NCI-H446 (cell line): Measurements from ENCODE around the gene LMOD1.
"Not testable (repeated sequence)": the region's sequence is repeated elsewhere in the genome, so short reads cannot be mapped to it uniquely, and the experiment has no call there.

Source experiments
- DNase-seq, 2 experiments: peaks; one replicate each; lab custom pipeline; 2025; lab: John Stamatoyannopoulos, UW

Gene LMOD1

DNA sequence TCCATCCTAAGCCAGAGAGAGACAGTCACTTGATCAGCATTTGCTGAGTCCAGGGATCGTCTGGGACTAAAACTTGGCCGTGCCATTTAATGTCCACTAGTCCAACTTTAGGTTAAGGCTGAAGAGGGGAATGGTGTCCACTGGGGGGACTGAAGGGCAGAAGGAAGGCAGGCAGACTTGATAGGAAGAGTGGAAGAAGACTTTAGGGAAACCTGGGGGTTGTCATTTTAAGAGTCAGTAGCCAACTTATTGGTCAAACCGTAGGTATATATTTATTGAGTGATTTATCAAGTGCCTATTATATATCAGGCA is 1.3 kb upstream of the LMOD1 start:
- no peak for DNase-seq

DNA sequence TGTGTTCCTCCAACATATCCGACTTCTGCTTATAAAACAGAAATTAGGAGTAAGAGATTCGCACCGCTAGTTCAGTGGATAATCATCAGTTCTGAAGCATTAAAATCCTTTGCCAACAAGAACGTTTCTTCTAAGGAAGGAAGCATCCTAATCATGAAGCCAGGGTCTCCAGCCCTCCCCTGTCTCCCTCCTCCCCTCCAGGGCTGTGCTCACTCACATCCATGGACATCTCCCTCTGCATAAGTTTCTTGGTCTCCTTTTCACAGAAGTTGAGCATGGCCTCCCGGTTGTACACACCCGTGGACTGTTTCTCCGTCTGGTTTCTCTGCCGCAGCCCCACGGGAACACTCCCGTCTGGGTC is 505 bp downstream of the LMOD1 start:
- no peak for DNase-seq

DNA sequence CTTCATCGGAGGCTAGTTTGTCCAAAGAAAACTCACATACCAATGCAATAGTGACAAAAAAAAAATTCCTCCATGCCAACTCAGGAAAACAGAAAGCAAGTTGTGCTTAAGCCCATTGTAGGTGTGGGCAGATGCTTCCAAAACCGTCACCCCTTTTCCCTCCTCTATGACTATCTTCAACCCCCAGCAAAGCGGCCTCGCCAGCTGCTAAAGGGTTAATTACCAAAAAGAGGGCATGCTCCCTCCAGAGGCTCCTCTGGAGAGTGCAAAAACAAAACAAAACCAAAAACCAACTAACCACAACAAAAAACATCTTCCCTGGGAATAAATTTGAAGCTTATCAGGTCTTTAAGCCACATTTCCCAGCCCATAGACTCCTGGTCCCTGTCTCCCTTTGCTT is 1.2 kb downstream of the LMOD1 start:
- no peak for DNase-seq

DNA sequence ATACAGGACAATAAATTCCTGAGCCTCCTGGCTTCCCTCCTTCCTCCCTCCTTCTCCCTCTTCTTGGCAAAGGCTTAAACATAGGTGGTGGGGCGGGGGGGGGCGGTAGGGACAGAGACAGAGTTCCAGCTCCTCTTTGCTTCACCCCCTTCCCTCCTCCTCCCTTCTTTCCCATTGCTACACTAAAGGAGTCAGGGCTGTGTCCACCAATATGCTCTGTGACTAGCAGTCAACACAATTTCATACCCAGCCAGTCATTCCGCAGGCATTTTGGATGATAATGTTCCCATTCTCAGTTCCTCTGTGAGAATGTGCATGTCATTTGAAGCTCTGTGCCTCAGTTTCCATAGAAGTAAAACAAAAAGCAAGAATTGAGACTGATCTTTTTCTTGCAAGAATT is 1.7 kb downstream of the LMOD1 start:
- DNase-seq = no peak

DNA sequence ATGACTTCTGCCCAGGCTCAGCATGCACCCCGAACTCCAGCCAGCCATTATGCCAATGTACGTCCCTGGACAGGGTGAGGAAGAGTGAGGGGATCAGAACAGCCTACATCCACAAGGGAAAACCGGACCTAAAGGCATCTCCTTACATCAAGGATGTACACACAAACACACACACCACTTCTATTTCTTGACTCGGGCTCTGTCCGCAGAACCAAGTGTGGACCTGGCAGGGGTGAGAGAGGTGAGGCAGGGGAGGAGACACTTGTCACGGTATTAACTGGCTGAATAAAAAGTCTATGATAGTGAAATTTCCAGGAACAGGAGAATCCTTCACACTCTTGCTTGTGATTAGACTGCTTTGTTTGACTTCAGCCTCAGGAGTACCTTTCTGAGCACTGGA is 2.3 kb downstream of the LMOD1 start:
- no peak for DNase-seq

DNA sequence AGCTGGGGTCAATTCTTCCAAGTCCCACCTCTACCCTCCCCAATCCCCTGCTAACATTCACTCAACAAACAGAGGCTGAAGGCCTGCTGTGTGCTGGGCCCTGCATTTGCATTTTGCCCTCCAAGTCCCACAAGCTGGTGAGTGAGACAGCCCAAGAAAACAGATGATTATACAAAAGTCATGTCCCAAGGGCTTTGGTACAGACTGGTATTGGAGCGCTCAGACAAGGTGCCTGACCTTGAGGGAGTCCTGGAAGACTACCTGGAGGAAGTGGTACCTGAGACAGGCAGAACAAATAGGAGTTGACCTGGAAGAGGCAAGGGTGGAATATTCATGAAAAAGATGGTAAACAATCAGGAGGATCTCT is 4.2 kb downstream of the LMOD1 start:
- no peak for DNase-seq

DNA sequence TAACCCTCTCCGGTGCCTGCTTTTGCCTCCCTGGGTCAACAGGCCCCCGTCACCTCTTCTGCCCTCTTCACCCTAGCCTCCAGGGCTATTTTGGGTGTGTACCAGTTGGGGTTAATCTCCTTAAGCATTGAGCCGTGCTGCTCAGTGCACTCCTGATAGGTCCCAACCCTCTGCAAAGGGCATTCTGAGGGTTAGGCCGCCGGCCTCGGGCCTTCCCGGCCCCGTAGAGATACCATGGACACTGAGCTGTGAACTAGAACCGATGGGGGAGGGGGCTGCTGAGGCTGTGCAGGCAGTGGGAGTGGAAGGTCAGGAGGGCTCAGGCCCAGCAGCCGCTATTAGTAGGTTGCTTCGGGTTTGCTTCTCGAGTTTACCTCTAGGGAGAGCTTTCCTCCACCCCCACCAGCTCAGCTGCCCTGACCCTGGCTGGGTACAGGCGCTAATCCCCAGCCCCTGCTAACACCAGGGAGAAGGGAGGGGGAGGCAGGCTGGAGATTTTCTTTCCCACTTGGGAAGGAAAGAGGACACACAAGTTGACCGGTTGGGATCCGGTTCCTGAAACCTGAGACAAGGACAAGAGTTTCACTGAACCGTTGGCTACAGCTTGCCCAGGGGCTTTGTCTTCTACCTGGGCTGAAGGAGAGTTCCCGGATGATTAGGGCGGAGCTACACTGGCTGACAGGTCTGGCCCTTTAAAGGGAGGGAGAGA is 4.8 kb downstream of the LMOD1 start:
- DNase-seq = no peak

DNA sequence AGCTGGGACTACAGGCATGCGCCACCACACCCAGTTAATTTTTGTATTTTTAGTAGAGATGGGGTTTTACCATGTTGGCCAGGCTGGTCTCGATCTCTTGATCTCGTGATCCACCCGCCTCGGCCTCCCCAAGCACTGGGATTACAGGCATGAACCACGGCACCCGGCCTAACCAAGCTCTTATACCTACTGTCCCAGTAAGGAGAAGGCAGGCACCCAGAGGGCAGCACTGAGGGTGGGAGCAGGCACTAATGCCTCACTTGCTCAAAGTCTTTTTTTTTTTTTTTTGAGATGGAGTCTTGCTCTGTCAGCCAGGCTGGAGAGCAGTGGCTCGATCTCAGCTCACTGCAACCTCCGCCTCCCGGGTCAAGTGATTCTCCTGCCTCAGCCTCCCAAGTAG is 6.0 kb downstream of the LMOD1 start:
- not testable (repeated sequence) for DNase-seq

DNA sequence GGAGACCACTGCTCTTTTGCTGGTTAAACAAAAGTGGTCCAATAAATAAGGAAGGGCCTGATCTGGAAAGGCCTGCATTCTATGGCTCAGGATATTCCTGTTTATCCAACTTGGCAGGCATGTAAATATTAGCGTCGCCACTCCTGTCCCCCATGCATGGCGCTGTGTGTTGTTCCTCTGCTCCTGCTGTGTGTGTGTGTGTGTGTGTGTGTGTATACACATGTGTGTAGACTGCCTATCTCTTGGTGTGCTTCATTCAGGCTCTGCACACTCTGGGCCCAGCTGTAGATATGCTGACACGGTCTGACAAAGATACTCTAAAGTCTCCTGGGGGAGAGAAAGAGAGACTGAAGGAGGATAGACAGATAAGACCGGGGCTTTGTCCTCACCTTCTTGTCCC is 6.8 kb downstream of the LMOD1 start:
- DNase-seq = no peak

DNA sequence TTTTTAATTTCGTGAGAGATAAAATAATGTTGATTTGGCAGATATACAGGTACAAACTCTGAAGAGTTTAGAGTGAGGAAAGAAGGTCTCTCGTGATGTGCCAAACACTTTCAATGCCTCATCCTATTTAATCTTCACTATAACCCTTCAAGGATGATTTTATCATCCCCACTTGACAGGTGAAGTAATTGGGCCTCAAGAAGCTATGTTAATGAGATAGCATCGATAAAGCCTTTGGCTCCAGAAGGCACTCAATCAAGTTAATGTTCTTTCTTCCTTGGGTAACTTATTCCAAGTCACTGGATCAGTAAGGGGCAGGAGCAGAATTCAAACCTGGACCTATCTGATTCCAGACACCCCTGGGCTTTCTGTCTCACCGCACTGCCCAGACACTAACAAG is 7.2 kb downstream of the LMOD1 start:
- DNase-seq = no peak

DNA sequence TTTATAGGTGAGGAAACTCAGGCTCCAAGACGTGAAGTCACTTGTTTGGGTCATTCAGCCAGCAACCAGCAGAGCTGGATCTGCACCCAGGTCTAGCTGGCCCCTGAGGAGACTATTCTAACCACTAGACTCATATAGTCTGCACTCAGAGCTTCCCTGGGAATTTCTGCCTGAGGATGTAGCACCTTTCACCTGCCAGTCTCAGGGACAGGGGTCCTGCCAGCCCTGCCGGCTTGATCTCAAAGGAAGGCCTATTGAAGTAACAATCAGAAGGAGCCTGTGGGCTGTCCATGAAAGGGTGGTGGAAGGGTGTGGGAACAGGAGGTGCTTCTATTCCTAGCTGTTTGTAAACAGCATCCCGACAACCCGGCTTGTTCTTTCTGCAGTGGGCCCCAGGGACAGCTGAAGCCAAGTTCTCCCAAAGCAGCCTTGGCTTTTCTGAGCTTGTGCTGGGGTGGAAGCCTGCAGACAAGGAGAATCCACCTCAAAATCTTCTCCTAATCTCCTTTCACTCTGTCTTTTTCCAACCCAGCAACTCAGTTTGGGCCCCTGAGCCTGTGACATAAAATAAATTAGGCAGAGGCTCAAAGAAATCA is 7.8 kb downstream of the LMOD1 start:
- no peak for DNase-seq

DNA sequence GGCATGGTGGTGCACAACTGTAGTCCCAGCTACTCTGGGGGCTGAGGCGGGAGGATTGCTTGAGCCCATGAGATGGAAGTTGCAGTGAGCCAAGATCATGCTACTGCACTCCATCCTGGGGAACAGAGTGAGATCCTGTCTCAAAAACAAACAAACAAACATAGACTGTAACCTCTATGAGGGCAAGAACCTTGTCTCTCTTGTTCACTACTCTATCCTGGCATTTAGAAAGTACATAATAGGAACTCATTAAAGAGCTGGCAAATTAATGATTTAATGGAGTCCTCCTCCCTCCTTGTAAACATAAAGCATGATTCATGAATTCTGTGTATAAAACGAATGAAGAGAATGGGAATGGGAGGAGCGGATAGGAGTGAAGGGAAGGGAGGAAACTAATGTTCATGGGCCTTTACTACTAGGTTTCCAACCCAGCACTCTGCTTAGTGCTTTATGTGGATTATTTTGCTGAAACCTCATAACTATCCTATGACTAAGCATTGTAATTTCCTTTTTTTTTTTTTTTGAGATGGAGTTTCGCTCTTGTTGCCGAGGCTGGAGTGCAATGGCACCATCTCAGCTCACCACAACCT is 8.6 kb downstream of the LMOD1 start:
- no peak for DNase-seq

DNA sequence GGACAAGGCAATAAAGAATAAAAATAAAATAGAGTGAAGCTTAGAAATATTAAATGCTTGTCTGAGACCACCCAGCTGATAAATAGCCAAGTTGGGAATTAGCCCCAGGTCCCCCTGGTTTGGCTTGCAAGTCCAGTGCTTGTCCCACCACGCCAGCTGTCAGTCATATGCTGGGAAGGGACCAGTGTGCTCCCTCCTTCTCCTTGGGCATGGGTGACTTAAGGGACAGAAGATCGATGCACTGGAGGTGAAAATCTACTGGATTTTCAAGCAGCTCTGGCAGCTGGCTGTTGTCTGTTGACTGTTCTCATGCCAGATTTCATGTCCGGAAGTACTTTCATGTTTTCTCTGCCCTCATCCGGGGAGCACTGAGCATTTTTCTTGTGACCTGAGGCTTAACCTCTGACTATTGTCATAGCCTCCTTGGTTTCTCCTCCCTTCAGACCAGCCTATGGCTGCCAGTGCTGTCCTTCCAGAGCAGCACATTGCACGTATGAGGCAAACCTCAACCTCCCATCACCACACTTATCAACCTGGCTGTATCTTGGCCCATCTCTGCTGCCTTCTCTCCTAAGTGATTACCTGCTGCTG is 12.4 kb downstream of the LMOD1 start:
- no peak for DNase-seq

DNA sequence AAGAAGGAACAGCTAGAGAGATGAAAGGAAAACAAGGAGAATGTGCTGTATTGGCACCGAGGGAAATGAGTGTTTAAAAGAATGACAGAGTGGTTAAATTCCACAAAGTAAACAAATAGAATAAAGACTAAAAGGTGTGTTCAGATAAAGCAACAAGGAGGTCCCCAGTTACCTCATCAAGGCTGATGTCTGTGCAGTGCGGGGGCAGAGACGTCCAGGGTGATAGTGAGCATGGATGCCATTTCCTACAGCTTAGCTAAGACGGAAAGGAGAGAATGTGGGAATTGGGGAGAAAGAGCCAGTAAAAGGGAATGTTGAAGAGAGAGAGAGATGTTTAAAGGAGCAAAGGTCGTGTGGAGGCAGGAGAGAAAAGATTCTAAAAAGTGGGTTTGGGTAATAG is 15.5 kb downstream of the LMOD1 start:
- no peak for DNase-seq

DNA sequence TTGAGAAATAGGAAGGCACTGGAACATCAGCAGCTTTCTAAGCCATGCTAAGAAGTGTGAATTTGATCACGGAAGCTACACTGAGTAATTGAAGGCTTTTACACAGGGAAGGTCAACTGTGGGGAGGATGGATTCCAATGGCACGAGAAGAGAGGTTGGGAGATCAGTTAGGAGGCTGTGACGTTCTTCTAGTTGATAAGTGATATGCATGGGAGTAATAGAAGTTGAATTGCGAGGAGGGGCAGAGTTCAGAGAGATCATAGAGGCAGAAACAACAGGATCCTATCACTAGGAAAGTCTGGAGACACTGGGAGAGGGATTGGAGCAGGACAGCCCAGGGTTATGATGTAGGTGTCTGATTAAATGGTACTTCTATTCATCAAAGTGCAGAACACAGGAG is 16.2 kb downstream of the LMOD1 start:
- DNase-seq = no peak

DNA sequence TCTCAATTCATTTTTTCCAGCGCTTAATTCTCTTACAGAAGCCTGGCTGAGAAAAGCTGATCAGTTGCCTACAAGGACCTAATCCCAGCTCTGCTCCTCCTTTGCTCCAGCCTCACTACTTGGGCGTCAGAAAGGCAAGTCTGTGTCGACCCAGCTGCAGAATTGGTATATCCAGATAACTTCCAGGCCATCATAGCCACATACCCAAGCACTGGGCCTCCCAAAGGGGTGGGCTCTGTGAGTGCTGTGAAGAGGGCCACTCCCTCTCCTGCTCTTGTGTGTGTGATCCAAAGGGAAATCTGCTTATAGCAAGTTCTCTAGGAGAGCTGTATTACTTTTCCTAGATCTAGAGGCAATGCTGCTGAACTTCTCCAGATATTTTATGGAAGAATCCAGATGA is 18.1 kb downstream of the LMOD1 start:
- no peak for DNase-seq

DNA sequence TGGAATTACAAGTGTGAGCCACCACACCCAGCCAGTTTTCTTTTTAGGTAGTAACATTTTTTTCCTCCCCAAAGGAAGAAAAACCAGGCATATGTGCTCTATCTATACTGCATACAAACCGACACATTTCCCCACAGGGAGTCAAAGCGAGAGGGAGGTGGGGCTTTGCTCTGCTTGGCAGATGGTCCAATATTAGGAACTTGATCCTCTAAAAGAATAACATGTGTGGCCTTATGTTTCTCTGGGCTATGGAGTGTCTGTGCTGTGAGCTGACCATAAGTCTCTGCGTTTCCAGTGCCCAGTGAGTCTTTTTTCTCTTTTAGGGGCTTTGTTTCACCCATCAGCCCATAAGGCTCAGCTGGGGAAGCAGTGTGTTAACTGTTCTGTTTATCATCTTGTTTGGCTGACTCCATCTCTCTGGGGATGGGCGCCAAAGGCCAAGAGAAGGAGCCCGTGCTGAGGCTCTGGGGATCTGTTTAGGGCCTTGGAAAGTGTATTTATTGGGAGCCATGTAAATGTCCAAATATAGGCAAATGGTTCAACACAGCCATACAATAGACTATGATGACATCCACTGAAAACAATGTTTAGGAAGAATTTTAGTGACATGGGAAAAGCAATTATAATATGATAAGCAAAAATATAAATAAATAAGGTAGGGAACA is 20.2 kb downstream of the LMOD1 start:
- peak; percentile 34 to 85 for DNase-seq

DNA sequence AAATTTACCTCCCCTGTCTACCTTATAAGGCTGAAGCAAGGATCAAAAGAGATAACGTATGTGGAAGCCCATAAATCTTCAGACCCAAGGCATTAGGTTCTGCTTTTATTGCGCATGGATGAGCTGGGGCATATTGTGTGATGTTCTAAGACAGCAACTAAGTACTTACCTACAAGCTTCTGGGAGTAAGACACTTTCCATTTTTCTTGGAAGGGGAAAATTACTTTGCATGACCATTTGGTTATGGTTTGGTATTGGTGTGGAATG is 21.1 kb downstream of the LMOD1 start:
- DNase-seq = no peak

DNA sequence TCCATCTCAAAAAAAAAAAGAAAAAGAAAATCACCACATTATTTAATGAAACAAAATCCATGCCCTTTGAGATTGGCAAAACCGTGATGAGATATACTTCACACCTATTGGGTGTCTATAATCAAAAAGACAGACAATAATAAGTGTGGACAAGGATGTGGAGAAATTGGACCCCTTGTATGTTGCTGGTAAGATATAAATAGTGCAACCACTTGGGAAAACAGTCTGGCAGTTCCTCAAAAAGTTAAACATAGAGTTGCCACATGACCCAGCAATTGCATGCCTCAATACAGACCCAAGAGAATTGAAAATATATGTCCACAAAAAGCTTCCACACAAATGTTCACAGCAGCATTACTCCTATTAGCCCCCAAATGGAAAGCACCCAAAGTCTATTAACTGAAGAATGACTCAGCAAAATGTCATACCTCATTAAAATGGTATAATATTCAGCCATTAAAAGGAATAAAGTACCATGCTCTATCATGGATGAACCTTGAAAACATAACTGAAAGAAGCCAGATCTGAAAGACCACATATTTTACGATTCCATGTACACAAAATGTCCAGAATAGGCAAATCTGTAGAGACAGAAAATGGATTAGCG is 24.3 kb downstream of the LMOD1 start:
- DNase-seq = no peak

DNA sequence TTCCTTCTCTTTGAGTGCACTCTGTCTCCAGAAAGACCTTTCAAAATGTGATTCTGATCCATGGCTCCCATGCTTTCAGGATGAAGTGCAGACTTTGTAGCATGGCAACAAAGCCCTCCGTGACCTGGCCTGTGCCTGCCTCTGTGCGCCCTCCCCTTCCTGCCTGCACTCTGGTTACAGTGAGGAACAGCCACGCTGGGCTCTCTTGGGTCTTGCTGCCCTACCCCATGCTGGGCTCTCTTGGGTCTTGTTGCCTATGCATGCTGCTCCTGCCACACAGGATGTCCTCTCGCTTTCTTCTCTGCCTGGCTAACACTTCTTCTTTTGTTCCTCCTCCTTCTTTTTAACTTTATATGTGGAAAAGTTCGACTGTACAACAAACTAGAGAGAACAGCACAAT is 28.0 kb downstream of the LMOD1 start:
- DNase-seq = no peak

DNA sequence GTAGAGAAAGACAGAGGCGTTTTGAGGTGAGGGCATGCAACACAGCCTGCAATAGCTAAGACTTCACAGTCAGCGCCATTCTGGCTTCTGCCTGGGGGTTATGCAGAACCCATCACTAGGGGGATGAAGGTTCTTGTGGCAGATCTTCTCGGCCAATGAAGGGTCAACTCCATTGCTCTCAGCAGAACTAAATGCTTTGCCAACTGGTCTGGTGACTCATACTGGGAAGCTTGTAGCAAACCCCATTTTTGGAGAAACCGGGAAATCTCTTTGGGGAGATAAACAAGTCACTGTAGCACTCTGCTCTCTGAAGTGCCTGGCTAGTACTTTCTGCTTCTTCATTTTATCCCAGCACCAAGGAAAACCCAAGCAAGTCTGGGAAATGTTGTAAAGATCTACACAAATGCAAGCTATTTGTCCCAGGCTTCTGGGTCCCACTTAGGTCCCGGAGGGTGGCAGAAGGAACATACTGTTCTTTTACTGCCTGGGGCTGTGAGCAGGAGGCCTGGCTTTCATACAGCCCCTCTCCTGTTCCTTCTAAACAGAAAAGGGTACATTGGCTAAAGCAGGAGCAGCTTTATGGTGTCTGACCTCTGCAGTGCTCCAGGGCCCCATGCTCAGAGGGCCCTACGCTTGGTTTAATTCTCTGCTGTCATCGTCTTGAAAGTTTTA is 28.9 kb downstream of the LMOD1 start:
- DNase-seq = no peak

DNA sequence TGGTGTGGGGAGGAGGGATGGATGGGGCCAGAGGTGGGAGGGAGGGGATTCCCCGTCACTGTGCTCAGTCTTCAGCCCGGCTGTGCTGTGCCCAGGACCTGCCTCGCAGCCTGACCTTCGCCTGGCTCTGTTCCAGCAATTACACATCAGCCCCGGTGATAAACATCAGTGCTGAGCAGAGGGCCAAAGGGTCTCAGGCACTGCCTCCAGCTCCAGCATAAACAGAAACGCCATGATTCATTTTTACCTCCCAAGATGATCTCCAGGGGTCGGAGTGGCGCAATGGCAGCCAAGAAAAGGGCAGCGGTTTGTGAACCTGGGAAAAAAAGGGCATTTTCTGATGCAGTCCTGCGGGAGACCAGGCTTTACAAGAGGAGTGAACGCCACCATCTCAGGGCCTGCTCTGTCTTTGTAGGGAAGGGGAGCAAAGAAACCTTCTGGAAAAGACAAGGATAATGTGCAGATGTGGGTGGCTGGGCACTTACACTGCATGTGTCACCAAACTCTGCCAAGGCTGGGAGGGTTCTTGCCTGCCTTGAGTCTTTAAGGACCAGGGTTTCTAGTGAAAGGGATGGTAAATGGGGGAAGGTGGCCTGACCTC is 29.6 kb downstream of the LMOD1 start:
- no peak for DNase-seq
